22Rv1 (cell line): ENCODE results near the gene COQ8A.

ENCODE experiments used
- H3K27ac ChIP-seq: fragments of 450-650 bp; 2 replicates; pipeline ENCODE4 v1.5.1; 2017
- CTCF ChIP-seq: fragments of 450-650 bp; IDR thresholded peaks from 2 replicates; pipeline ENCODE4 v1.5.1; 2017; ENCODE audit warnings: mild to moderate bottlenecking
- ZFX ChIP-seq: fragments of 450-650 bp; IDR thresholded peaks from 2 replicates; pipeline ENCODE4 v1.6.1; 2017; ENCODE audit warnings: antibody characterized with exemption, borderline replicate concordance

The COQ8A gene

GRCh38 chr1:226964611-226965486 is 24.8 kb downstream of the COQ8A start:
- TF ChIP-seq CTCF (no peak), ZFX (no peak)
- no peak overlapping the region for H3K27ac ChIP-seq

GRCh38 chr1:226965581-226966440 is 25.7 kb downstream of the COQ8A start:
- no peak for TF ChIP-seq CTCF
- no peak for TF ChIP-seq ZFX
- H3K27ac ChIP-seq: no peak overlapping the region

GRCh38 chr1:226966683-226967082 is 26.6 kb downstream of the COQ8A start:
- TF ChIP-seq ZFX: no peak
- TF ChIP-seq CTCF: no peak
- no peak overlapping the region for H3K27ac ChIP-seq

GRCh38 chr1:226967665-226968064 is 27.6 kb downstream of the COQ8A start:
- H3K27ac ChIP-seq: no peak overlapping the region
- TF ChIP-seq CTCF (no peak), ZFX (no peak)

GRCh38 chr1:226971765-226972164 is 31.7 kb downstream of the COQ8A start:
- TF ChIP-seq CTCF (no peak), ZFX (no peak)
- H3K27ac ChIP-seq: no peak overlapping the region

- no peak overlapping the region for H3K27ac ChIP-seq
- TF ChIP-seq CTCF (no peak), ZFX (no peak)
Measured at GRCh38 chr1:226972931-226973330, 32.8 kb downstream of the COQ8A start.
